Activated CD8-positive, alpha-beta memory T cell treated with anti-CD3 and anti-CD28 coated beads, Interleukin-2, amount 50 U/mL, for 4 hours (primary cell): ENCODE results near the gene GRIK3.
"Not testable (repeated sequence)": the region's sequence is repeated elsewhere in the genome, so short reads cannot be mapped to it uniquely, and the experiment has no call there.

ENCODE experiments used
- DNase-seq: peaks from one replicate; pipeline ENCODE4 v3.0.0-alpha.2; 2020

GRIK3 gene

GRCh38 chr1:36934061-36934460, 100.3 kb downstream of the GRIK3 start:
- DNase-seq: no peak

- no peak for DNase-seq
Observed at GRCh38 chr1:36927826-36928225, 106.5 kb downstream of the GRIK3 start.

- DNase-seq: no peak
Observed at GRCh38 chr1:36925251-36925650, 109.1 kb downstream of the GRIK3 start.

GRCh38 chr1:36924282-36924811, 110.0 kb downstream of the GRIK3 start:
- DNase-seq: no peak

GRCh38 chr1:36922593-36923426, 111.5 kb downstream of the GRIK3 start:
- no peak for DNase-seq

- no peak for DNase-seq
Observed at GRCh38 chr1:36922071-36922470, 112.2 kb downstream of the GRIK3 start.

- DNase-seq: no peak
Observed at GRCh38 chr1:36920801-36921405, 113.4 kb downstream of the GRIK3 start.

- no peak for DNase-seq
Observed at GRCh38 chr1:36920371-36920770, 113.9 kb downstream of the GRIK3 start.

GRCh38 chr1:36919491-36920145, 114.7 kb downstream of the GRIK3 start:
- no peak for DNase-seq

- DNase-seq: no peak
Observed at GRCh38 chr1:36918604-36919003, 115.7 kb downstream of the GRIK3 start.

- DNase-seq: not testable (repeated sequence)
Observed at GRCh38 chr1:36916542-36916941, 117.8 kb downstream of the GRIK3 start.

- no peak for DNase-seq
Observed at GRCh38 chr1:36913484-36914060, 120.7 kb downstream of the GRIK3 start.

- no peak for DNase-seq
Observed at GRCh38 chr1:36913016-36913415, 121.3 kb downstream of the GRIK3 start.

GRCh38 chr1:36912365-36912865, 121.9 kb downstream of the GRIK3 start:
- DNase-seq: no peak

- DNase-seq: no peak
Observed at GRCh38 chr1:36911561-36912364, 122.6 kb downstream of the GRIK3 start.

GRCh38 chr1:36910886-36911540, 123.3 kb downstream of the GRIK3 start:
- no peak for DNase-seq

- DNase-seq: no peak
Observed at GRCh38 chr1:36909946-36910725, 124.2 kb downstream of the GRIK3 start.

GRCh38 chr1:36909359-36909758, 125.0 kb downstream of the GRIK3 start:
- not testable (repeated sequence) for DNase-seq

GRCh38 chr1:36908096-36908495, 126.2 kb downstream of the GRIK3 start:
- no peak for DNase-seq

- DNase-seq: no peak
Observed at GRCh38 chr1:36906555-36906954, 127.8 kb downstream of the GRIK3 start.

GRCh38 chr1:36905941-36906340, 128.4 kb downstream of the GRIK3 start:
- no peak for DNase-seq
